IPS DF 4.7 (cell line): ENCODE results near the gene MLLT3.

ENCODE experiments used
- DNase-seq: peaks from one replicate; pipeline ENCODE4 v3.0.0-alpha.2; 2013; ENCODE audit warnings: low spot score; ENCODE audit errors: extremely low read depth

MLLT3 gene

GRCh38 chr9:20513126-20513913 lies 109.0 kb downstream of the MLLT3 start:
- no peak for DNase-seq

DNA sequence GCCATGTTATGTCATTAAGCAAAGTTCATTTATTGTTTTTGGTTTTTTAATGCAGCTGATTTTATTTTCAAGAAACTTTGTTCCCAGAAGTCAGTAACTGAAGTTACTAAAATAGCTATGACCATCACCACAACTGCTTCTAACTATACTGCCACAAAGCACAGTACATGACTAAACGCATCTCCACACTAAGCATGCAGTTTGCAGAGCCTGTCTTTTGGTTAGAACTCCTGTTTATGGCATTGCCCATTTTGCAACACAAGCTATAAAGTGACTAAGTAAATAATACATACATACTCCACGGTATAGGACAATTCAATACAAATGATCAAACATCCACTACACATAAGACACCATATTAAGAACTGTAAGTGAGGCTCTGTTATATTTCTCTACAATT lies 109.7 kb downstream of the MLLT3 start:
- DNase-seq: no peak

GRCh38 chr9:20512106-20512505 lies 110.2 kb downstream of the MLLT3 start:
- no peak for DNase-seq

- DNase-seq: no peak
Observed at GRCh38 chr9:20511686-20512085, 110.6 kb downstream of the MLLT3 start.

DNA sequence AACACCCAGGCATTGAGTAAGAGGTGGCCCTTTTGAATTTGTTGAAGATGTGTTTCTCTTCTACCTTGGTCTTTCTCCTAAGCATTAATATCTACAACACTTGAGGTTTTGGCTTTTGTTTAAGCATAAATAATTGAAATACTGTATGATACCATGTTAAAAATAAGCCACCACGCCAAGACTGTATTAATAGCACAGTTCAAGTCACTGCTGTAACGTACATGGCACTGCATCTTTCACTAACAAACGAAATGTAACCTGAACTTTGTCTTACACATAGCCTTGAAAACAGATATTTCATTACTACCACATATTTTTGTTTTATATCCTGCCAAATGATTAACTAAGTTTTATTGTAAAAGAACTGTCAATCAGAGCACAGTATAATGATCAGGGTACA lies 112.8 kb downstream of the MLLT3 start:
- no peak for DNase-seq

GRCh38 chr9:20508242-20508641 lies 114.1 kb downstream of the MLLT3 start:
- no peak for DNase-seq

- DNase-seq: no peak
Observed at GRCh38 chr9:20507431-20507830, 114.9 kb downstream of the MLLT3 start.

DNA sequence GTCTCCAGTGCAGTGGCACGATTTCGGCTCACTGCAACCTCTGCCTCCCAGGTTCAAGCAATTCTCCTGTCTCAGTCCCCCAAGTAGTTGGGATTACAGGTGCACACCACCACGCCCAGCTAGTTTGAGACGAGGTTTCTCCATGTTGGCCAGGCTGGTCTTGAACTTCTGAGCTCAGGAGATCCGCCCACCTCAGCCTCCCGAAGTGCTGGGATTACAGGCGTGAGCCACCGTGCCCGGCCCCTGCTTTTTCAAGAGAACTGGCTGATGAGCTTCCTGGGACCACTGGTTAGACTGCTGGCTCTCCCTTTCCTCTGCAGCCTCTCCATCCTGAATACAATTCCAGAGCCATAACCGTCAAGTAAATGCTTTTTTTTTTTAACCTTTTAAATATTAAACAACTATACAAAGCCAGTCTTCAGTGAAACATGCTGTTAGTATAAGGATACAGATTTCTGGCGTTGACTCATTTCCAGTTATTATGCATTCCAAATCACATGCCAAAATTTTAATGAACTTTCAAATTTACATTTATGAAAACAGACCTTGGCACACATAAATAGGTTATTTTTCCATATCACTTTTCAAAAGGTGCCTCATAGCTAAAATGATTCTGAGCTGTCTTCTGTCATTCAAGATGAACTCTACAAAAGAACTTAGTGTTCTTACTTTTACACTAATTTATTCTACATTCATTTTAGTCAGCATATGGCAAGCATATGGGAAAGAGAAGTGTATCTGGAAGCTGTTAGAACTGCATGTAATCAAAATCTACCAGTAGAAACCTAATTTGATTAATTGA lies 116.0 kb downstream of the MLLT3 start:
- no peak for DNase-seq

DNA sequence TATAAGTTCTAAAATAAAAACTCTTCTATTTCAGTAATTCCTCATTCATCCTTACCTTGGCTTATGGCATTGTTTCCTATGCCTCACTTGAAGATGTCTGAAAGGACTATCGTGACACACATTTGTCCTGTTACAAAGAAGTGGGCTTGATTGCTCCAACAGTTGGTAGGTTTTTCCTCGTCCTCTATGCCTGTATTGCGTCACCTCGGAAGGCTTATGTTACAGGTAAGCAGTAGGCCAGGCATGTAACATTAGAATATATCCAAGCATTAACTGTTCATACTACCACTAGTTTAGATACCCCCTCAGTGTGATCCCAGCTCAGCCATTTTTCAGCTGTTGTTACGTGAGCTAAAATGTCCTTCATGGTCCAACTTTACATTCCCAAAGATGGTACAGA lies 116.7 kb downstream of the MLLT3 start:
- no peak for DNase-seq

- DNase-seq: no peak
Observed at GRCh38 chr9:20504930-20505329, 117.4 kb downstream of the MLLT3 start.

GRCh38 chr9:20500101-20500500 lies 122.2 kb downstream of the MLLT3 start:
- DNase-seq: no peak

DNA sequence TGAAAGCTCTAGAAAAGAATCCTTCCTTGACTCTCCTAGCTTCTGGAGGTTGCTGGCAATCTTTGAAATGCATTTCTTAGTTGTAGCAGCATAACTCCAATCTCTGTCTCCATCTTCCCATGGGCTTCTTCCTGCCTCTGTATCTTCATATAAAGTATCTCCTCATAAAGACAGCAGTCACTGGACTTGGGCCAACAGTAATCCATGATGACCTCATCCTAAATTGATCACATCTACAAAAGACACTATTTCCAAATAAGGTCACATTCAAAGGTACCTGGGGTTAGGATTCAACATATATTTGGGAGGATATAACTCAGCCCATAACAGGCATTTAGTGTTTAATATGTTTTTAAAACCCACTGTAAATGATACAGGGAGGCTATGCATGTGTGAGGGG lies 123.3 kb downstream of the MLLT3 start:
- no peak for DNase-seq

DNA sequence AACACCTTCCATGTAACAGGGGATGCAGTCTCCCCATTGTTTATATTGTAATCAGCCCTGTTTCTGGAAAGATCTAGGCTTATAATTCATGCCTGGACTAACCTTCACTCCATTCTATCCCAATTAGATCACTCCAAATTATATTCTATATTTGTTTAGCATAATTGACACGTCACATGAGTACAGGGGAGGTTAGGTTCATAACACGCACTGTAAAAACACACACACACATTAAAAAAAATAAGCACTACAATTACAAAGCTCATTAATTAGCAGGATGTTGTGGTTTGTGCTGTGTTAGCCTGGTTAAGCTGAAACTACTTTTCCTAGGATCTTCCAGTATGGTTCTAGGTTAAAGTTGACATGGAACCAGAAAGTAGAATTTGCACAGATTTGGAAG lies 126.0 kb downstream of the MLLT3 start:
- no peak for DNase-seq

DNA sequence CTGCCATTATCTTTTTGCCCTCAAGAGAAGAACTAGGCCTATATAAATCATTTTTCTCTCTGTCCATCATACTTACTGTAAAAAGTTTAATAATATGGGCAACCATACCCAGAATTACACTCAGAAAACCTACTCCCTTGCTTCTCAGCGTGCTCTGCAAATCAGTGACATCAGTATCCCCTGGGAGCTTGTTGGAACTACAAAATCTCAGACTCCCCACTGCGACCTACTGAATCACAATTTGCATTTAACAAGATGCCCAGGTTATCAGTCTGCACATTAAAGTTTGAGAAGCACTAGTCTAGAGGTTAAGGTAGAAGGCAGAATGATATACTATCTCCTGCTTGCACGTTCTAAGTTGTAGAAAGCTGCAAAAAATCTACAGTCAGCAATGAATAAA lies 127.2 kb downstream of the MLLT3 start:
- no peak for DNase-seq

- DNase-seq: no peak
Observed at GRCh38 chr9:20494035-20494434, 128.3 kb downstream of the MLLT3 start.

DNA sequence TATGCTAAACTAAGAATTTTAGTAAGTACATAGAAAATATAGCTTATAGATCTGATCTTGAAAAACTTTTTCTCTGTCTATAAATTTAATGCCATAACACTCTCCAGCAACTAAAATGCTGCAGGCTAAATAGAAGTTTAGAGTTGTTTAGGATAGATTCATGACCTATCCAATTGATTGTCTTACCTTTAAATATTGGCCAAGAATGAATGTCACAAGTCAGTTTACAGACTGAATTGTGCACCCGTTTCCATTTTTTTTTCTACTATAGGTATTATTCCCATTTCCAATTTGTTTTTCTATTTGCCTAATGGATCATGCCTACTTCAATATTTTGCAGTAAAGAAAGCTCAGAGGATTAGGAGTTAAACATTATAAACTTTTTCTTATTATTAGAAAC lies 129.5 kb downstream of the MLLT3 start:
- no peak for DNase-seq

GRCh38 chr9:20491612-20492011 lies 130.7 kb downstream of the MLLT3 start:
- DNase-seq: no peak

- DNase-seq: peak; percentile 19
Observed at GRCh38 chr9:20490246-20490834, 132.0 kb downstream of the MLLT3 start.

DNA sequence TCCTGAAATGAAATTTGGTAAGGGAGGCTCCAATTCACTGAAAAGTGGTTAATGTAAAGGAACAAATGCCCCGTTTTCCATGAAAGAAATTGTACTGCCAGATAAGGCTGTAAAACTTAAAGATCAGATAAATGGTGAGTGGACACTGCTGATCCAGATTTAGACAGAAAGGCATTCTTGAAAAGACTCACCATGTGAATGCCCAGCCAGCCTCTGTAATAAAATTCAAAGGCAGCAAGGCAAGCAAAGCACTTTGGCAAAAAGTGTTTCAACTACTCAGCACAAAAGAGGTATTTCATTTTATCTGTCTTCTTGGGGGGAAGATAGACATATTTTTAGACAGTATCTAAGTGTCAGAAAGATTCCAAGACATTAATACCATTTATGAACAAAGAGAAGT lies 133.6 kb downstream of the MLLT3 start:
- DNase-seq: no peak

DNA sequence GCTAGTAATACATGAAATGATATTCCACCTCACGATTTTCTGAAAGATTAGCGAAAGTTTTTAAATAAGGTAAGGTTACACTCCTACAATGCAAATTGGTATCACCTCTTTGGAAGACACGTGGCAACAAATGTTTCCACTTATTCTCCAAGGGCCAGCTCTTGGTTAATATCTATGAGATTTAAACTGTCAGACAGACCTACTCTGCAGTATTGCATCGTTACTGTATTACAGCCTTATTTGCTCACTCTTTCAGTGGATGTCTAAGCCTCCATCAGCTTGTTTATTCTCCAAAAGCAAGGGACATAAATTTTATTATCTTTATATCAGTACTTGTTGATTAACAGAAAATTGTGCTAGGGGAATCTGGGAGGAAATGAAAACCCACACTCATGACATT lies 135.7 kb downstream of the MLLT3 start:
- DNase-seq: no peak

GRCh38 chr9:20481437-20481836 lies 140.9 kb downstream of the MLLT3 start:
- no peak for DNase-seq

- DNase-seq: no peak
Observed at GRCh38 chr9:20480249-20480648, 142.1 kb downstream of the MLLT3 start.
